Heart left ventricle (tissue), 16 donors: ENCODE data around the gene C1orf35. TPM values are rescaled to one million over a fixed set of nuclear protein-coding genes. Genes with fewer than 3 reads are reported as not detected.

Experiments used
- ATAC-seq, 4 donors: fragments of 200-7000 bp; cut with Tn5 transposase; one replicate each; pipeline ENCODE4 v1.9.1; 2020 to 2022; ENCODE audit warnings: moderate library complexity in 4 of 4, mild to moderate bottlenecking in 3 of 4, moderate number of reproducible peaks in 1 of 4
- DNase-seq, 5 donors: peaks; one replicate each; pipeline ENCODE4 v3.0.0-alpha.2; 2020
- H3K27ac ChIP-seq, 12 donors: fragments of 200-600 bp; sonication (generic) in 4 of 12; one replicate each; pipeline versions ENCODE4 v1.5.0 to v1.8.0; 2016 to 2022; ENCODE audit warnings: mild to moderate bottlenecking in 2 of 12
- H3K27me3 ChIP-seq, 9 donors: fragments of 200-600 bp; sonication (generic) in 2 of 9; one replicate each; pipeline versions ENCODE4 v1.5.1 to v1.8.0; 2016 to 2022; ENCODE audit warnings: mild to moderate bottlenecking in 3 of 9
- H3K36me3 ChIP-seq, 9 donors: fragments of 200-600 bp; sonication (generic) in 2 of 9; one replicate each; pipeline versions ENCODE4 v1.5.0 to v1.8.0; 2018 to 2022; ENCODE audit warnings: mild to moderate bottlenecking in 2 of 9
- H3K4me1 ChIP-seq, 12 donors: fragments of 200-600 bp; sonication (generic) in 4 of 12; one replicate each; pipeline versions ENCODE4 v1.5.0 to v1.8.0; 2016 to 2022; ENCODE audit warnings: mild to moderate bottlenecking in 3 of 12
- H3K4me3 ChIP-seq, 12 donors: fragments of 200-600 bp; sonication (generic) in 4 of 12; one replicate each; pipeline versions ENCODE4 v1.5.0 to v1.8.0; 2017 to 2022; ENCODE audit warnings: mild to moderate bottlenecking in 9 of 12, moderate library complexity in 4 of 12
- H3K9me3 ChIP-seq, 12 donors: fragments of 200-600 bp; sonication (generic) in 4 of 12; one replicate each; pipeline versions ENCODE4 v1.5.0 to v1.8.0; 2016 to 2022; ENCODE audit warnings: mild to moderate bottlenecking in 1 of 12
- CTCF ChIP-seq, 12 donors: fragments of 200-600 bp; sonication (generic) in 4 of 12; IDR thresholded peaks; one replicate each; pipeline versions ENCODE4 v1.5.0 to v1.8.0; 2018 to 2022; ENCODE audit warnings: antibody characterized with exemption in 12 of 12, mild to moderate bottlenecking in 5 of 12
- POLR2A ChIP-seq, 2 donors: fragments of 450-650 bp; IDR thresholded peaks; one replicate each; pipeline ENCODE4 v1.6.1; 2017; ENCODE audit warnings: antibody characterized with exemption in 2 of 2, mild to moderate bottlenecking in 2 of 2, moderate library complexity in 2 of 2
- WGBS, 4 donors: extraction: QIAGEN DNeasy Blood & Tissue Kit in 2 of 4; methylation state at CpG; one replicate each; pipeline versions ENCODE4 v1.1.5 to v1.1.7; 2013 to 2018; 5-methylcytosine and 5-hydroxymethylcytosine counted together
- intact Hi-C, 10 donors: fragments of 100-400 bp; cut with DNase I; formaldehyde crosslinking; loops; one replicate each; pipeline versions ENCODE4 v1.11.1 to v1.14.2; 2022
- polyA plus RNA-seq, 2 donors: library from polyadenylated mRNA; stranded (reverse); fragments of 200-250 nt; gene quantifications; one replicate each; pipeline ENCODE4 v1.2.3, GENCODE V29; 2013
- total RNA-seq, 9 donors: library from RNA; depleted of rRNA in 2 of 9; stranded (reverse); fragments of >200 nt in 2 of 9; fragmentation: NEBNext Ultra II Directional in 3 of 9; extraction: Animal tissue kit (Norgen Biotek cat#: 25700) in 3 of 9; gene quantifications; one replicate each; pipeline versions ENCODE4 v1.1.0 to v1.2.4, GENCODE V29; 2016 to 2023
- donor health status: ischemic (EF 13 %, LVEDD 7.1; RV severe dilation, severe dysfunction).
- donor health status: healthy with polysubstance abuse.
- donor health status: DM: no; HTN: yes; CAD: no.
- donor health status: DM: no; HTN: no; CAD: no.
- donor health status: ischemic (EF 25% LVEDD 6.9; RV normal size, moderate dysfunction).
- donor health status: ischemic (EF 25% LVEDD 5.7; RV mildly dilated, moderate dysfunction).
- donor health status: healthy.
- donor health status: DM: yes; HTN: yes; CAD: no.
- donor health status: ischemic (EF 35%, LVEDD 5.7; RV mildly dilated, moderate dysfunction).
- donor health status: nonischemic (EF 11% LVEDD 7.7; RV severe dilation, severe dysfunction).
- donor health status: DM: yes; HTN: yes; CAD: no.
- donor health status: PGD.
- donor health status: ischemic (EF 29% LVEDD 5.4; RV normal size, mild dysfunction).
- donor health status: nonischemic (EF 23%, LVEDD 6.1; RV moderate dilation, normal function).

The C1orf35 gene
- total and polyA plus RNA-seq, 11 donors, result 6.2 to 9.8 (median 7.7) TPM

- DNase-seq (peak in 2 of 5 donors; percentile 18 to 25), ATAC-seq (peak in 3 of 4 donors; percentile 18 to 35 (median 19))
Observed at GRCh38 chr1:228073857-228074545, 29.1 kb downstream of the C1orf35 start.

GRCh38 chr1:228073061-228073856 lies 29.9 kb downstream of the C1orf35 start:
- no peak overlapping the region for H3K27ac ChIP-seq
- H3K4me3 ChIP-seq, result no peak overlapping the region
- TF ChIP-seq POLR2A (IDR thresholded peaks at IDR 0.05) (no peak), CTCF (IDR thresholded peaks at IDR 0.05) (no peak)
- peaks cover 0 to 14% (median 0%) of the 10 kb centered on the region in 9 donors for H3K27me3 ChIP-seq
- intact Hi-C loops, result loop anchor here in 2 of 10 donors (10.0 kb wide), 2 partner anchors 308 to 328 kb away; no protein-coding TSS in a partner anchor
- H3K9me3 ChIP-seq, result no peaks in the 10 kb centered on the region
- 70 to 75% (median 72%) methylated on average over 13 to 23 of the region's 23 CpGs for WGBS, 4 donors
- no peaks in the 10 kb centered on the region for H3K36me3 ChIP-seq
- no peak for ATAC-seq
- peak in 2 of 5 donors; percentile 14 to 25 for DNase-seq
- peaks cover 0 to 4% (median 0%) of the 10 kb centered on the region in 12 donors for H3K4me1 ChIP-seq

More at GRCh38 chr1:228073857-228074545, 29.1 kb downstream of the C1orf35 start:
- H3K4me1 ChIP-seq, result peaks cover 0 to 4% (median 0%) of the 10 kb centered on the region in 12 donors
- WGBS, 4 donors, result 37 to 43% (median 42%) methylated on average over 13 to 16 of the region's 16 CpGs
- no peaks in the 10 kb centered on the region for H3K9me3 ChIP-seq
- intact Hi-C loops, result loop anchor here in 2 of 10 donors (10.0 kb wide), 2 partner anchors 309 to 329 kb away; no protein-coding TSS in a partner anchor
- no peaks in the 10 kb centered on the region for H3K36me3 ChIP-seq
- H3K27me3 ChIP-seq, result peaks cover 0 to 9% (median 0%) of the 10 kb centered on the region in 9 donors
- no peak overlapping the region for H3K4me3 ChIP-seq
- TF ChIP-seq CTCF (IDR thresholded peaks at IDR 0.05), result peak in 5 of 12 donors; percentile 7 to 28 (median 26)
- no peak for TF ChIP-seq POLR2A (IDR thresholded peaks at IDR 0.05)
- H3K27ac ChIP-seq, result no peak overlapping the region

- TF ChIP-seq POLR2A (IDR thresholded peaks at IDR 0.05) (no peak), CTCF (IDR thresholded peaks at IDR 0.05) (no peak)
- ATAC-seq, result no peak
- no peaks in the 10 kb centered on the region for H3K4me1 ChIP-seq
- peak in 3 of 5 donors; percentile 4 to 31 (median 17) for DNase-seq
- H3K9me3 ChIP-seq, result no peaks in the 10 kb centered on the region
- no peak overlapping the region for H3K27ac ChIP-seq
- intact Hi-C loops, result loop anchor here in 2 of 10 donors (10.0 kb wide), 2 partner anchors 308 to 328 kb away; no protein-coding TSS in a partner anchor
- H3K36me3 ChIP-seq, result no peaks in the 10 kb centered on the region
- no peak overlapping the region for H3K4me3 ChIP-seq
- peaks cover 0 to 14% (median 0%) of the 10 kb centered on the region in 9 donors for H3K27me3 ChIP-seq
- 47 to 62% (median 51%) methylated on average over 4 to 5 of the region's 5 CpGs for WGBS, 4 donors
Observed at GRCh38 chr1:228072658-228073043, 30.5 kb downstream of the C1orf35 start.
